Fibroblast of lung (primary cell): ENCODE data around the gene HOXC5. TPM values are rescaled to one million over a fixed set of nuclear protein-coding genes. Genes with fewer than 3 reads are reported as not detected.

Source experiments
- DNase-seq, 2 donors: peaks; one replicate each; pipeline versions ENCODE4 v3.0.0 to v3.0.0-alpha.2; 2010; ENCODE audit warnings: low read depth in 2 of 2
- H2AFZ ChIP-seq: 2 replicates; pipeline ENCODE4 v1.5.1; 2012; ENCODE audit warnings: low read length, control low read depth, inconsistent platforms
- H3K27ac ChIP-seq: 2 replicates; pipeline ENCODE4 v1.5.1; 2011; ENCODE audit warnings: low read length, control low read depth; ENCODE audit not compliant: insufficient read depth
- H3K27me3 ChIP-seq: 2 replicates; pipeline ENCODE4 v1.5.1; 2011; ENCODE audit warnings: mild to moderate bottlenecking, low read length; ENCODE audit not compliant: control insufficient read depth, insufficient read depth
- H3K36me3 ChIP-seq: 2 replicates; pipeline ENCODE4 v1.5.1; 2011; ENCODE audit warnings: low read length; ENCODE audit not compliant: control insufficient read depth, insufficient read depth
- H3K4me1 ChIP-seq: 2 replicates; pipeline ENCODE4 v1.5.1; 2011; ENCODE audit warnings: low read length; ENCODE audit not compliant: control insufficient read depth, insufficient read depth; ENCODE audit errors: extremely low read depth
- H3K4me2 ChIP-seq: 2 replicates; pipeline ENCODE4 v1.5.1; 2011; ENCODE audit warnings: low read length, control low read depth; ENCODE audit not compliant: insufficient read depth; ENCODE audit errors: extremely low read depth
- H3K4me3 ChIP-seq, 4 experiments: fragments of 200-600 bp in 1 of 4; sonication (generic) in 1 of 4; replicated peaks in 1 of 4; 2 replicates each; pipeline ENCODE4 v1.5.1; 2011 to 2016; ENCODE audit warnings: low read length in 4 of 4, low read depth in 3 of 4, mild to moderate bottlenecking in 3 of 4, control low read depth in 2 of 4, inconsistent platforms in 1 of 4, mixed read lengths in 1 of 4; ENCODE audit not compliant: insufficient read depth in 1 of 4; ENCODE audit errors: control extremely low read depth in 1 of 4
- H3K79me2 ChIP-seq: 2 replicates; pipeline ENCODE4 v1.5.1; 2012; ENCODE audit warnings: mild to moderate bottlenecking, low read length, inconsistent platforms; ENCODE audit not compliant: control insufficient read depth, insufficient read depth
- H3K9ac ChIP-seq: 2 replicates; pipeline ENCODE4 v1.5.1; 2011; ENCODE audit warnings: mild to moderate bottlenecking, low read length, control low read depth; ENCODE audit not compliant: insufficient read depth
- H3K9me3 ChIP-seq: 2 replicates; pipeline ENCODE4 v1.5.1; 2012; ENCODE audit warnings: low read depth, low read length; ENCODE audit not compliant: control insufficient read depth, insufficient read depth
- H4K20me1 ChIP-seq: 2 replicates; pipeline ENCODE4 v1.5.1; 2011; ENCODE audit warnings: low read length; ENCODE audit not compliant: control insufficient read depth, insufficient read depth; ENCODE audit errors: extremely low read depth
- CTCF ChIP-seq, 2 donors: IDR thresholded peaks in 1 of 2; conservative IDR thresholded peaks in 1 of 2; 1 replicate in 1 of 2; 2 replicates in 1 of 2; pipeline ENCODE4 v1.5.1; 2011 to 2012; ENCODE audit warnings: low read length in 2 of 2, control low read depth in 1 of 2, inconsistent platforms in 1 of 2, low read depth in 1 of 2, mild to moderate bottlenecking in 1 of 2
- EZH2 ChIP-seq: IDR thresholded peaks from 2 replicates; pipeline ENCODE4 v1.5.1; 2012; ENCODE audit warnings: low read length, control low read depth, mild to moderate bottlenecking; ENCODE audit errors: missing control alignments
- polyA plus RNA-seq, 2 donors: library from polyadenylated mRNA; depleted of rRNA in 1 of 2; stranded (reverse) in 1 of 2; unstranded in 1 of 2; fragments of >200 nt; gene quantifications; 2 replicates each; pipeline ENCODE4 v1.2.1, GENCODE V29; 2011 to 2012; ENCODE audit warnings: missing spikeins in 1 of 2
- total RNA-seq: library from RNA; depleted of rRNA; stranded (reverse); fragments of >200 nt; gene quantifications from 2 replicates; pipeline ENCODE4 v1.2.1, GENCODE V29; 2014

HOXC5 gene
- total and polyA plus RNA-seq, 2 donors (not counting 1 experiment from before 2014, with no cell fraction given), result under 0.01 to 0.07 TPM

GRCh38 chr12:54012631-54013409 lies 20.0 kb upstream of the HOXC5 start:
- no peaks in the 10 kb centered on the region for H3K9me3 ChIP-seq
- no peak overlapping the region for H3K9ac ChIP-seq
- no peak for TF ChIP-seq CTCF (conservative IDR thresholded peaks at IDR 0.05 in 1 of 2, IDR thresholded peaks at IDR 0.05 in 1 of 2; ENCODE audit: low read depth in 1 of 2, low read length in 2 of 2)
- TF ChIP-seq EZH2, result no peak
- H3K36me3 ChIP-seq, result no peaks in the 10 kb centered on the region
- no peaks in the 10 kb centered on the region for H3K79me2 ChIP-seq
- no peak overlapping the region for H3K4me3 ChIP-seq
- H4K20me1 ChIP-seq, result no peaks in the 10 kb centered on the region
- H3K4me1 ChIP-seq, result no peaks in the 10 kb centered on the region
- H3K27me3 ChIP-seq, result peaks cover 62% of the 10 kb centered on the region
- no peak overlapping the region for H3K4me2 ChIP-seq
- no peak overlapping the region for H2AFZ ChIP-seq
- DNase-seq, result no peak
- H3K27ac ChIP-seq, result no peak overlapping the region

GRCh38 chr12:54014377-54015017 lies 18.4 kb upstream of the HOXC5 start:
- no peak overlapping the region for H3K9ac ChIP-seq

More at GRCh38 chr12:54014377-54015017, 18.4 kb upstream of the HOXC5 start:
- no peaks in the 10 kb centered on the region for H3K79me2 ChIP-seq
- H4K20me1 ChIP-seq, result no peaks in the 10 kb centered on the region
- H3K4me1 ChIP-seq, result no peaks in the 10 kb centered on the region
- TF ChIP-seq CTCF (conservative IDR thresholded peaks at IDR 0.05 in 1 of 2, IDR thresholded peaks at IDR 0.05 in 1 of 2; ENCODE audit: low read depth in 1 of 2, low read length in 2 of 2) (no peak), EZH2 (peak; percentile 68)
- H3K4me3 ChIP-seq, result no peak overlapping the region
- H3K27ac ChIP-seq, result no peak overlapping the region
- peak overlapping the region; percentile 32 for H3K4me2 ChIP-seq
- no peak for DNase-seq
- H3K36me3 ChIP-seq, result no peaks in the 10 kb centered on the region
- H3K27me3 ChIP-seq, result peaks cover 56% of the 10 kb centered on the region
- no peak overlapping the region for H2AFZ ChIP-seq
- no peaks in the 10 kb centered on the region for H3K9me3 ChIP-seq
